Activated CD8-positive, alpha-beta memory T cell treated with anti-CD3 and anti-CD28 coated beads for 1 hour (primary cell): ENCODE measurements around the gene UBAC2.
"Not testable (repeated sequence)": the region's sequence is repeated elsewhere in the genome, so short reads cannot be mapped to it uniquely, and the experiment has no call there.

Source experiments
- DNase-seq, 2 donors: peaks; one replicate each; pipeline ENCODE4 v3.0.0-alpha.2; 2020; ENCODE audit warnings: low read depth in 1 of 2; ENCODE audit errors: extremely low read depth in 1 of 2

The UBAC2 gene

GRCh38 chr13:99182439-99182838 lies 18.2 kb upstream of the UBAC2 start:
- no peak for DNase-seq

- DNase-seq = no peak
Observed at GRCh38 chr13:99185606-99186005, 15.0 kb upstream of the UBAC2 start.

DNA sequence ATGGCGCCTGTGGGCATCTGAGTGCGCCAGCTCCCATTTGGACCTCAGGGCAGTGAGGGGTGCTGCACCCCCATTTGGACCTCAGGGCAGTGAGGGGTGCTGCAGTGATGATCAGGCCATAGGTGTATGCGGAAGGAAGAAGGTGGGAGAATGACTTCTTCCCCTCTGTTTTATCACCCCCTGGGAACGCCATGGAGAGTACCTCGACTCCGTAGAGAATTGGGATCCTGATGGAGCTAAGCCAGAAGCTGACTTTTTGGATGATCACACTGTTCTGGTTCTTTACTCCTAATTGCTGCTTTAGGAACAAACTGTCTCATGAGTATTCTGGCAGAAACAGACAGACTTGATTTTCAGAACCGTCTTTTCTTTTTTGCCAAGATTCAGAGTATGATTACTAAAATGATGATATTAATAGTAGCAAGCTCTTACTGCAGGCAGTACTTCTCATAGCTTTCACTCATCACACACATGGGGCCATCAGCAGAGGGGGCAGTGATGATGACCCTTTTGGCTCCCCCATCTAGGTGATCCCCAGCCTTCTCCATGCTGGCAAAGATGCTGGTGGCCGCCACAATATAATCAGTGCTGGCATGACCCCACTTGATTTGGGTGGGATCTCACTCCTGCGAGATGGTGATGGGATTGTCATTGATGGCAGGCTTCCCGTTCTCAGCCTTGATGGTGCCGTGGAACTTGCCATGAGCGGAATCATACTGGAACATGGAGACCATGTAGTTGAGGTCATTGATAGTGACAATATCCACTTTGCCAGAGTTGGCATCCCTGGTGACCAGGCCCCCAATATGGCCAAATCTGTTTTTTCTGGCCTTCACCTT lies 10.3 kb upstream of the UBAC2 start:
- no peak for DNase-seq

DNA sequence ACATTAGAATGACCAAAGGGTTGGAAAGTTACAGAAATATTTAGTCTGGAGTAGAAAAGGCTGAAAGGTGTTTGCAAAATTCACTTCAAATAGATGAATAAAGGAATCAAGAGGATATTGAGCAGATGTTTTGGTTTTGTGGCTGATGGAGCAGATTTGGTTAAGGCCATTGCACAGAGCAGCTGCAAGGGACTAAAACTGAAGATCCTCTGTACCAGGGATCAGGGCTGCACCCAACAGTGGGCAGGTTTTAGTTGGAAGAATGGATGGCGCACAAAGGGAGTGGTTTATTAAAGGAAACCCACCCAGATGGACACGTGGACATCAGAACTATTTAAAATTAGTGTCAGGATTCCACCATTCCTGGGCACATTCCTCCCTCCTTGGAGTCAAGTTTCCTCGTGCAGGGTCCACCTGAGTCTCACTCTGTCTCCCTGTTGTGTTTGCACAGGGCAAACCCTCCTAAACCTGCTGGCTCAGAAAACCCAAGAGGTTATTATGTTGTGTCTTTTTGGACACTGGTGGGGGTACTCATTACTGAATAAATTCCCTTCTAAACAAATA lies 9.2 kb upstream of the UBAC2 start:
- no peak for DNase-seq

- no peak for DNase-seq
Observed at GRCh38 chr13:99191900-99192399, 8.7 kb upstream of the UBAC2 start.

DNA sequence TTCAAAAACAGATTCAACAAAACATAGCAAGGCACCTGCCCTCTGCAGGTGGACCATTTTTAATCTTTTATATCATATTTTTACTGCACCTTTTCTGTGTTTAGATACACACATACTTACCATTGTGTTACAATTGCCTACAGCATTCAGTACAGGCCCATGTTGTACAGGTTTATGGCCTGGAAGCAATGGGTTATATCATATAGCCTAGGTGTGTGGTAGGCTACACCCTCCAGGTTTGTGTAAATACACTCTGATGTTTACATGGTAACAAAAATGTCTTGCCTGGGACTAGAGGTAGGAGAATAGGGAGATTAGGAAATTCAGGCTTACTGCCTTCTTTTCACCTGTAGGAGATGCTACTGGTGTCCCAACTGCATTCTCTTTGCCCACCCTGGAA lies 8.2 kb upstream of the UBAC2 start:
- no peak for DNase-seq

DNA sequence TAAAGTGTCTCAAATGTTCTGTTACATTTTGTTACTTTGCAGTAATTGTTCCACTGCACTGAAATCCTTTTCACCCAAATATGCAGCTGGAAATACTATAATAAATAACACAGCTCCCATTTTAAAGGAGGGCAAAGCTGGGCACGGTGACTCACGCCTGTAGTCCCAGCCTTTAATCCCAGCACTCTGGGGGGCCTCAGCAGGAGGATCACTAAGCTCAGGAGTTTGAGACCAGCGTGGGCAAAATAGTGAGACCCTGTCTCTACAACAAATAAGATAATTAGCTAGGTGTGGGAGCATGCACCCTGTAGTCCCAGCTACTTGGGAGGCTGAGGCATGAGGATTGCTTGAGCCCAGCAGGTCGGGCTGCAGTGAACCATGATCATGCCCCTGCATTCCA lies 7.5 kb upstream of the UBAC2 start:
- no peak for DNase-seq

GRCh38 chr13:99196466-99197116 lies 4.1 kb upstream of the UBAC2 start:
- DNase-seq = no peak

- no peak for DNase-seq
Observed at GRCh38 chr13:99197117-99197651, 3.5 kb upstream of the UBAC2 start.

DNA sequence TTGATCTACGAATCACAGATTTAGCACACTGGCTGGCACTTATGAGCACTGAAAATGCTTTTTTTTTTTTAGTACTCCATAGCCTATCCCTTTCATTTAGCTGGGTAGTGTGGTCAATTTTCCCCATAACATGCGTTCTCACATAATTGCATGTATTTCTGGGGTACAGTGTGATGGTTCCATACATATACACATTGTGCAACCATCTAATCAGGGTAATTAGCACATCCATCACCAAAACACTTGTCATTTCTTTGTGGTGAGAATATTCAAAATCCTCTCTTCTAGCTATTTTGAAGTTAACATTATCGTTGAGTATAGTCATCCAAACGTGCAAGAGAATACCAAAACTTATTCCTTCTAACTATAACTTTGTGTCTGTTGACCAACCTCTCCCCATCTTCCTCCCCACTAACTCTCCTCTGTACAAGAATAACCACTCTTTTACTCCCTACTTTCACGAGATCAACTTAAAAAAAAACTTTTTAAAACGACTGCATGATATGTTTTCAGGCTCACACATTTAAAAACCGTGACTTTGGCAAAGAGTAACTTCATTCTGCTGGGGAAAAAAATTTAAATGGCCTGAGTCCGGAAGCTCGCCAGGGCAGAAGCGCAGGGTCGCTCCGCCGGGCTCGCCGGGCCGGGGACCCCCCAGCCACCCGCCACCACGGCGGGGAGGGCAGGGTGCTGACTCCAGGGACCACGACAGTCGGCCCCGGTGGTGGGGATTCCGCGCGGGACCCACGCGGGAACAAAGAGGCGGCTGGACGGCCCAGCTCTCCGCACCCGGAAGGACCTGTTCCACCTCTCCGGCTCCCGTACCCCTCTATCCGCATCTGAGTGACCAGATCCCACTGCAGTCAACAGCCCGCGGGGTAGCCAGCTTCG lies 868 bp upstream of the UBAC2 start:
- DNase-seq = no peak

DNA sequence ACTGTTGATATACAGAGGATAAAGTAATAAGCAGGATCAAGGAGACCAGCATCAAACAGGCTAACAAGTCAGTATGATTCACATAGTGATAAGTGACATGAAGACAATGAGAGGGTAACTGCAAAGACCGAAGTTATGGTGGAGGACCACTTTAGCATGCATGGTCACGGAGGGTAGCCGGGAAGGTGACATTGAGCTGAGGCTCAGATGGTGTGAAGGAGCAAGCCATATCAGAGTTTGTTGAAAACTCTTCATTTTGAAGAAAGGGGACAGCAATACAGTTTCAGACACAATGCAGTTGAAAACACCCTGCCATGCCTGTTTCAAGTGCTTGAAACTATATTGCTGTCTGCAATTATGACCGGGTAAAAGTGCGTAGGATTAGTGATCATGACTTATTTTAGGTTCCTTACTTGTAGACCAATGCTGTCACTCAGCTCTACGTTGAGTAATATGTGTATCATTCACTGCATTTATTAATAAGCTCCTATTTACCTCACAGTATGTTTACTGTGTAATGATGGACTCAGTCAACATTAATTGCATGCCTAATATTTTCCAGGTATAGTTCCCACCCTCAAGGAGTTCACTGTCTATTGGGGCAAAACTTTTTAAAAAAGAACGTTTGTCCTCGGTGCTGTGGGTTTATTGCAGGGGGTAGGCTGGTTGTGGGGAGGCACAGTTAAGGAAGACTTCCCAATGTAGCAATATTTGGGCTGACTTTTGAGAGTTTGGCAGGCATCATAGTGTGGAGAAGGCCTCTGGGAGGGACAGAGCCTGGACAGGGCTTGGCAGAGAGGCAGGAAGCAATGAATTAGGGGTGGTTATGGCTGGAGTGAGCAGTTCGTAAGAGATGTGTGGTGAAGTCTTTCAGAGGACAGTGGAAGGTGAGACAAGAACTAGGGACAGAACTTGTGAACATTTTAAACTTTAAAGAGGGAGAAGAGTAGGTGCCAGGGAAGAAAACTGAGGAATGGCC lies 3.2 kb downstream of the UBAC2 start:
- DNase-seq = no peak

DNA sequence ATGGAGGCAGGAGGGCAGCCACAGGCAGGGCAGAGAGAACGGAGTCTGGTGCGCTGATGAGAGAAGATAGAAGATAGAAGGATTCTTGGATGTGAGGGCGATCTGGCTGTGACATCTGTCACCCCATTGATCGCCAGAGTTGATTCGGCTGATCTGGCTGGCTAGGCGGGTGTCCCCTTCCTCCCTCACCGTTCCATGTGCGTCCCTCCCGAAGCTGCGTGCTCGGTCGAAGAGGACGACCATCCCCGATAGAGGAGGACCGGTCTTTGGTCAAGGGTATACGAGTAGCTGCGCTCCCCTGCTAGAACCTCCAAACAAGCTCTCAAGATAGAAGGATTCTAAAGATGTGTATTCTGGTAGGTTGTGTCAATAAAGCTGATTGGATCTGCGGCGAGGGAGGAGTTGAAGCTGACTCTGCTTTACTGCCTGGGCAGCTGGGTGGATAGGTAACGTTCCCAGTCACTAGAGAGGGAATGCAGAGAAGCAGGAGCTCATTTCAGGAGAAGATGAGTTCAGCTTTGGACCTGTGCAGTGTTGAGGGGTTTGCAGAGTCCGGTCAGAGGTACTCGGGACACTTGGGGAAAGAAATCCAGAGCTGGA lies 5.1 kb downstream of the UBAC2 start:
- no peak for DNase-seq

DNA sequence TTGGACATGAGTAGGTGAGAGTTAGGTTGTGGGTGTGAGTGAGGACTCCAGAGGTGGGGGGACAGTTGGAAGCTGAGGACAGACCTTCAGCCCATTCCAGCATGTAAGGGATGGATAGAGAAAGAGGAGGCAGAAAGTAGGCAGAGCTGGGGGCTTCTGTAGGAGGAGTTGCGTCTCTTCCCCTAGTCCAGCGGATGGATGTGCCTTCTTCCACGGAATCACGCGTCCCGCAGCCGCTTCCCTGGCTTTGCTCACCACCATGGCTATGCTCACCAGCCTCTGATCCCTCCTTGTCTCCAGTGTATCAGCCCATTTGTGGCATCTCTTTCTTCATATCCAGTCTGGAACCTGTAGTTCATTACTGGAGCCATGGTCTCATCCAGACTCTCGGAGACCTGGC lies 5.6 kb downstream of the UBAC2 start:
- no peak for DNase-seq

- DNase-seq = no peak
Observed at GRCh38 chr13:99206873-99207272, 6.2 kb downstream of the UBAC2 start.

- DNase-seq = no peak
Observed at GRCh38 chr13:99207511-99207910, 6.9 kb downstream of the UBAC2 start.

- no peak for DNase-seq
Observed at GRCh38 chr13:99208185-99208584, 7.5 kb downstream of the UBAC2 start.

GRCh38 chr13:99208845-99209527 lies 8.3 kb downstream of the UBAC2 start:
- DNase-seq = no peak

- not testable (repeated sequence) for DNase-seq
Observed at GRCh38 chr13:99210627-99211026, 10.0 kb downstream of the UBAC2 start.
